Measurements from ENCODE around the gene ENDOD1.

ENDOD1 gene

DNA sequence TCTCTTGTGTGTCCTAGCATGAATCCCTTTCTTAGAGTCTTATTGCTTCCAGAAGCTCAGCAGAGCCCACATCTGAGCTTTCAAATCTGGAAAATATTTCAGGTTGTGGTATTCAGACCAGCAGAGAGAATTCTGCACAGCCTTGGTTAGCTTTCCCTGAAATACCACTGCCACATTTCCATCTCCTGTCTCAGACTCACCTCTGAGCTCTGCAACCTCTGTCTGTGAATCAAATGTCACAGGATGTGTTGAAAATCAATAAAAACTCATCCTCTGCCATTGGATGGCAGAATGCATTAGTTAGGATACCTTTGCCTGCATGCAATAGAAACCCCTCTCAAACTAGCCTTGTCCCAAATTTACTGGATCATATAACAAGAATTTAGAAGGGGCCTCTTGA, 47.7 kb downstream of the ENDOD1 start:
- H3K27ac ChIP-seq = no peak overlapping the region
- H3K4me3 ChIP-seq = no peak overlapping the region
- H3K36me3 ChIP-seq (ENCODE audit: insufficient read depth, low read length) = no peaks in the 10 kb centered on the region
- no peak for DNase-seq (ENCODE audit: low read depth, low spot score)
- no peaks in the 10 kb centered on the region for H3K9me3 ChIP-seq (ENCODE audit: low read depth, low read length)
- H3K9ac ChIP-seq (ENCODE audit: insufficient read length) = no peak overlapping the region
- TF ChIP-seq POLR2AphosphoS5 (IDR thresholded peaks at IDR 0.05; ENCODE audit: borderline replicate concordance, low read depth, low read length) (no peak), FOXP2 (optimal IDR thresholded peaks at IDR 0.05; ENCODE audit: control extremely low read depth, extremely low read length, insufficient read depth) (no peak), EZH2 (IDR thresholded peaks at IDR 0.05) (no peak)

DNA sequence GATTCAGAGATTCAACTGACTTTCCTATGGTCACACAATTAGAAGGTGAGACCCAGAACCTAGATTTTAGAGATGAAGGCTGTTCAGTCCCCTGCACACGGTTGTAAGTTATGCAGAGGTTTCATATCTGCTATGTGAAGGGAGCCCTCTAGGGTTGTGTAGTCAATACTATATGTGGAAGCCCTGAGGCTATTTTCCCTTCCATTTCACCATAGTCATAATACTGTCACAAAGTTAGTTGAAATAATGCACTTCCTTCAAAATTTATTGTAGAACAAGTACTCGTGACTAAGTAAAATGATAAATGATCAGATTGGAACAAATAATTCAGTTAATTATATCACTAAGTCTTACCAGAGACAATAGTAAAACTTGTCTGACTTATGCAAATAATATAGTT, 48.8 kb downstream of the ENDOD1 start:
- no peak for DNase-seq (ENCODE audit: low read depth, low spot score)
- TF ChIP-seq POLR2AphosphoS5 (IDR thresholded peaks at IDR 0.05; ENCODE audit: borderline replicate concordance, low read depth, low read length) (no peak), EZH2 (IDR thresholded peaks at IDR 0.05) (no peak), FOXP2 (optimal IDR thresholded peaks at IDR 0.05; ENCODE audit: control extremely low read depth, extremely low read length, insufficient read depth) (no peak)
- no peak overlapping the region for H3K27ac ChIP-seq
- no peaks in the 10 kb centered on the region for H3K36me3 ChIP-seq (ENCODE audit: insufficient read depth, low read length)
- no peaks in the 10 kb centered on the region for H3K9me3 ChIP-seq (ENCODE audit: low read depth, low read length)
- H3K4me3 ChIP-seq = no peak overlapping the region
- H3K9ac ChIP-seq (ENCODE audit: insufficient read length) = no peak overlapping the region

DNA sequence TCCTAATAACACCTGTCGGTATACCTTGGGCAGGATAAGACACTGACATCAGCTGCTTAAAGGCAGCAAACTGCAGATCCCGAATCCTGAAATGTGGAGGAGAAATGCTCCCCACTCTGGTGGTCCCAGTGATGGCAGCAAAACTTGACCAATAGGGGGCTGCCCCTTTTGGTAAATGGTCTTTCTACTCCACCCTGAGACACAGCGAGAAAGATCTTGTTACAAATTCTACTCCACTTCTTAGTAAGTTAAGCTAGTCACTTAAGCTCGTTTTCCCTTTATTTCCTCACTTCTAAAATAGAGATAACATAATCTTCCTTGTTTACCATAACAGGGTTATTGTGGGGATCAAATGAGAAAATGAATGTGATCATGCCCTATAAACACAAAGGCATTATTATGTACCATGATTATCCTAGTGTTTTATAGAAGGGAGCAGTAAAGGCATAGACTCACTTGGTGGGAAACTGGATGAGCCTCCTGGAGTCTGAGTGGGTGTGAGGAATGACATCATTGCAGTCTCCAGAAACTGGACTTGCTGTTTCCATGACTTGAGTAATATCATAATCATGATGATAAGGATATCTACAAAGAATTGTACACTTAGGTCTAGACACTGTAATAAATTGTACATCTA, 50.9 kb downstream of the ENDOD1 start:
- no peak for DNase-seq (ENCODE audit: low read depth, low spot score)
- H3K9ac ChIP-seq (ENCODE audit: insufficient read length) = no peak overlapping the region
- no peak overlapping the region for H3K27ac ChIP-seq
- H3K36me3 ChIP-seq (ENCODE audit: insufficient read depth, low read length) = no peaks in the 10 kb centered on the region
- H3K4me3 ChIP-seq = no peak overlapping the region
- no peaks in the 10 kb centered on the region for H3K9me3 ChIP-seq (ENCODE audit: low read depth, low read length)
- TF ChIP-seq POLR2AphosphoS5 (IDR thresholded peaks at IDR 0.05; ENCODE audit: borderline replicate concordance, low read depth, low read length) (no peak), EZH2 (IDR thresholded peaks at IDR 0.05) (no peak), FOXP2 (optimal IDR thresholded peaks at IDR 0.05; ENCODE audit: control extremely low read depth, extremely low read length, insufficient read depth) (no peak)

DNA sequence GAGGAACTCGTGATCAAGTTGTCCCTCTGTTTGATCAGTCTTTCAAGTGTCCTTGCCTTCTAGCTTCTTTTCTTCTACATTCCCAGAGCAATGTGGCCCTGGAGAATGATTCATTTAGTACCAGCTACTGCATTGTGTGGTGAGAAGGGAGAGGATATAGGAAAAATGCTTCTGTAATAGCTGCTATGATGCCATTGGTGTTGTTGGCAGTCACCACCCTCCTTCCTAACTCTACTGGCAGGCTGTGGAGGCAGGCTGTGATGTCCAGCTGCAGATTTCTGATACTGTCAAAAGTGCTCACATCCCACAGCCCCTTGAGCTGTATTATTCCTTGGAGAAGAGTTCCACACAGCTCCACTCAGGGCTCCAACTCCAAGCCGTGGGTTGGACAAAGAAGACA, 52.8 kb downstream of the ENDOD1 start:
- Histone ChIP-seq H3K27ac (no peak overlapping the region), H3K36me3 (ENCODE audit: insufficient read depth, low read length) (no peaks in the 10 kb centered on the region), H3K9ac (ENCODE audit: insufficient read length) (no peak overlapping the region), H3K9me3 (ENCODE audit: low read depth, low read length) (no peaks in the 10 kb centered on the region), H3K4me3 (no peak overlapping the region)
- no peak for DNase-seq (ENCODE audit: low read depth, low spot score)
- TF ChIP-seq EZH2 (IDR thresholded peaks at IDR 0.05) = no peak
- TF ChIP-seq POLR2AphosphoS5 (IDR thresholded peaks at IDR 0.05; ENCODE audit: borderline replicate concordance, low read depth, low read length) = no peak
- no peak for TF ChIP-seq FOXP2 (optimal IDR thresholded peaks at IDR 0.05; ENCODE audit: control extremely low read depth, extremely low read length, insufficient read depth)

DNA sequence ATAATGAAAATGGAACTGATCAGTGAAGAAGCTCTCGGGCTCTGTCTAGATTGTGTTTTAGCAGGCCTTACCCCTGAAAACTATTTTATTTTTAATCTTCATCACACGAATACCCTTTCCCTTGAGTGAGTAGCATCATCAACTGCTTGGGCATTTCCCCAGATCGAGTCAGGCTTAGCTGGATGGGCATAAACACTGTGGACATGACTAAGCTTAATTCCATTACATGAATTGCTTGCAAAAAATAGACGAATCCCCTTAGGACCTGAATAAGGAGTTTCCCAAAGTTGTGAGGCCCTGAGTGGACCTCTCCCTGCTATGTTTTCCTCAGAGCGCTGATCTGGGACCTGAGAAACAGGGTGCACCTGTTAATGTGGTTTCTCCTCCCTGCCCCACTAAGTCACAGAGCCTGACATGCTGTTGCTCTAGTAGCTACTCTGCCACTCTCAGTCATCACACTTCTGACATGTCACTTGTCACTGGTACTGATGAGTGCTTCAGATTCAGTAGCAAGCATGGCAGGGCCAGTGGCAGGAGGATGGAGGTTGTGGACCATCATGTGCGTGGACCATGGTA, 53.5 kb downstream of the ENDOD1 start:
- H3K9me3 ChIP-seq (ENCODE audit: low read depth, low read length) = no peaks in the 10 kb centered on the region
- no peak overlapping the region for H3K9ac ChIP-seq (ENCODE audit: insufficient read length)
- H3K27ac ChIP-seq = no peak overlapping the region
- H3K36me3 ChIP-seq (ENCODE audit: insufficient read depth, low read length) = no peaks in the 10 kb centered on the region
- TF ChIP-seq EZH2 (IDR thresholded peaks at IDR 0.05) (no peak), POLR2AphosphoS5 (IDR thresholded peaks at IDR 0.05; ENCODE audit: borderline replicate concordance, low read depth, low read length) (no peak), FOXP2 (optimal IDR thresholded peaks at IDR 0.05; ENCODE audit: control extremely low read depth, extremely low read length, insufficient read depth) (no peak)
- no peak for DNase-seq (ENCODE audit: low read depth, low spot score)
- H3K4me3 ChIP-seq = no peak overlapping the region

DNA sequence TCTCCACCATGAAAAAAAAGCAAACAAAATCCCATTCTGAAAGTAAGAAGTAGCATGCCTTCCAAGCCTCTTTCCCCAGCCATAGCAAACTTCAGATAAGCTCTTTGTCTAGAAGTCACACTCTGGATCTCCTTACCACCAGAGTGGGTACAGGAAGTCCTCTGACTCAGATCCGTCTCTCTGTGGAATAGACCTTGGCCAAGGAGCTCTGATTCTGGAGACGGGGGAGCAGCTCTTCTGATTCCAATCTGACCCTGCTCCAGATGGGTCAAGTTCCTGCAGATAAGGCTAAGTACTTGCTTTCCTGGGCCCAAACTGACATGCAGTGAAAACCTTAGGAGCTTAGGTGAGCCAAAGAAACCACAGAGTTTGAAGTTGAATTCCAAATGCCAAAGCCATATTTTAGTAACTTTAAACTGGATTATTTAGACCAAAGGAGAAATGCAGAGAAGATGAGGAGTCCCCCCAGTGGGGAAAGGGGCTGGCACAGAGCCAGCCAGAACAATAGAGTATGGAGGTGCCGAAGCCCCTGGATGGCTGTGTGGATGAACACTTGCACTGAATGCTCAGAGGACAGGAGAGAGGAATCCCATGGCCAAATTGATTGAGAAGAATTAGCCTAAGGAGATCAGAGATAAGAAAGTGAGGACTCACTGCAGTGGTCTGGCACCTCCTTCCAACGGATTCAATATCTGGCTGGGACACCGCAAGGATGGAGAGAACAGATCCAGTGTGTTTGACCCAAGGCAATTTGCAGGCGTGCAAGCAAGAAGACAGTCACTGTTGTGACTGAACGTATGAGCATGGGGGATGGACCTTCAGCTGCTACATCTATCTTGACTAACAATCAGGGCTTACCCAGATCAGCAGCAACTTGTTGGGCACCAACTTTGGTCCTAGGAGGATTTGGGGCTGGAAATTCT, 54.9 kb downstream of the ENDOD1 start:
- Histone ChIP-seq H3K9me3 (ENCODE audit: low read depth, low read length) (no peaks in the 10 kb centered on the region), H3K36me3 (ENCODE audit: insufficient read depth, low read length) (no peaks in the 10 kb centered on the region), H3K4me3 (no peak overlapping the region), H3K9ac (ENCODE audit: insufficient read length) (no peak overlapping the region), H3K27ac (no peak overlapping the region)
- DNase-seq (ENCODE audit: low read depth, low spot score) = no peak
- TF ChIP-seq FOXP2 (optimal IDR thresholded peaks at IDR 0.05; ENCODE audit: control extremely low read depth, extremely low read length, insufficient read depth) (no peak), EZH2 (IDR thresholded peaks at IDR 0.05) (no peak), POLR2AphosphoS5 (IDR thresholded peaks at IDR 0.05; ENCODE audit: borderline replicate concordance, low read depth, low read length) (no peak)

DNA sequence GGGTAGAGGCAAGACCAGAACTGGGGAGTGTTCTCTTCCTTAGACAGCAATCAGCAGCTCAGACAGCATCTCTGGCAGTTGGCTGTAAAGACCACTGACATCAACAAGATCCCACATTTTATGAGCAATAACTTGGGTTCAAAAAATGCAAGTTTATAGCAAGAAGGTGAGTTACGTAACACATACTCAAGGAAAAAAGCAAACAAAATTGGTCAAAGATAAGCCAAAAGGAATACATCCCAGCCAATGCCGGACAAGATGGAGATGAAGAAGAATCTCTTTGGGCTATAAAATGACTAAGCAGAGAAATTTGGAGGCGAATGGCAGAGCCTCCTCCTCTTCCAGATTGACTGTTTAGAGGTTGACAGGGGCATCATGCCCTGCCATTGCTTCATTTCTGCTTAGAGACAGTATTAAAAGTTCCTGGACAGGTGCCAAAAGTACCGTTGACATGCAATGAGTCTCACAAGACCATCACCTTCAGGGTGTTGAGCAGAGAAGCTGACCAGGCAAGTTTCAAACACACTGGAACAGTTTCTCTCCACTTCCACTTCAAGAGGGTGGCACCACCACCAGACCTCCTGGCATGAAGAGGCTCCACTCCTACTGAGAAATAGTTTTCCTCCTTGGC, 55.9 kb downstream of the ENDOD1 start:
- DNase-seq (ENCODE audit: low read depth, low spot score) = no peak
- Histone ChIP-seq H3K36me3 (ENCODE audit: insufficient read depth, low read length) (no peaks in the 10 kb centered on the region), H3K4me3 (no peak overlapping the region), H3K27ac (no peak overlapping the region), H3K9me3 (ENCODE audit: low read depth, low read length) (no peaks in the 10 kb centered on the region), H3K9ac (ENCODE audit: insufficient read length) (no peak overlapping the region)
- TF ChIP-seq FOXP2 (optimal IDR thresholded peaks at IDR 0.05; ENCODE audit: control extremely low read depth, extremely low read length, insufficient read depth) (no peak), EZH2 (IDR thresholded peaks at IDR 0.05) (no peak), POLR2AphosphoS5 (IDR thresholded peaks at IDR 0.05; ENCODE audit: borderline replicate concordance, low read depth, low read length) (no peak)
